Psoas muscle (tissue), 8 donors: ENCODE data around the gene SHH. TPM values are rescaled to one million over a fixed set of nuclear protein-coding genes. Genes with fewer than 3 reads are reported as not detected.

ENCODE experiments used
- ATAC-seq, 4 donors: fragments of 200-7000 bp; cut with Tn5 transposase; one replicate each; pipeline ENCODE4 v1.9.1; 2020; ENCODE audit warnings: moderate library complexity in 3 of 4, mild to moderate bottlenecking in 2 of 4
- DNase-seq, 2 donors: peaks; one replicate each; pipeline ENCODE4 v3.0.0-alpha.2; 2020
- H3K27ac ChIP-seq: fragments of 200-600 bp; one replicate; pipeline ENCODE4 v1.8.0; 2022
- H3K27me3 ChIP-seq, 3 donors: fragments of 200-600 bp in 1 of 3; one replicate each; pipeline versions ENCODE4 v1.6.1 to v1.8.0; 2013 to 2022; ENCODE audit warnings: low read length in 2 of 3, mild to moderate bottlenecking in 2 of 3, moderate library complexity in 1 of 3; ENCODE audit not compliant: insufficient read depth in 3 of 3
- H3K36me3 ChIP-seq, 2 donors: fragments of 200-600 bp in 1 of 2; one replicate each; pipeline versions ENCODE4 v1.6.1 to v1.8.0; 2013 to 2022; ENCODE audit warnings: low read depth in 1 of 2, mild to moderate bottlenecking in 1 of 2, moderate library complexity in 1 of 2; ENCODE audit not compliant: insufficient read depth in 1 of 2
- H3K4me1 ChIP-seq: fragments of 200-600 bp; one replicate; pipeline ENCODE4 v1.8.0; 2022
- H3K4me3 ChIP-seq: fragments of 200-600 bp; one replicate; pipeline ENCODE4 v1.8.0; 2022; ENCODE audit warnings: mild to moderate bottlenecking
- H3K9me3 ChIP-seq: fragments of 200-600 bp; one replicate; pipeline ENCODE4 v1.8.0; 2022
- WGBS, 3 donors: extraction: QIAGEN DNeasy Blood & Tissue Kit; methylation state at CpG; one replicate each; pipeline versions ENCODE4 v1.1.6 to v1.1.7; 2013; 5-methylcytosine and 5-hydroxymethylcytosine counted together
- intact Hi-C, 2 donors: fragments of 100-400 bp; cut with DNase I; formaldehyde crosslinking; loops; one replicate each; pipeline versions ENCODE4 v1.11.0 to v1.14.2; 2022
- polyA plus RNA-seq, 3 donors: library from polyadenylated mRNA; stranded (reverse); fragments of 200-250 nt; gene quantifications; one replicate each; pipeline ENCODE4 v1.2.3, GENCODE V29; 2013
- total RNA-seq, 4 donors: library from RNA; stranded (reverse); fragmentation: NEBNext Ultra II Directional in 2 of 4; extraction: Animal tissue kit (Norgen Biotek cat#: 25700) in 2 of 4; gene quantifications; one replicate each; pipeline versions ENCODE4 v1.2.1 to v1.2.4, GENCODE V29; 2021 to 2023
- TF ChIP-seq, protein P1 (sequence below): fragments of 200-600 bp; IDR thresholded peaks from one replicate; pipeline ENCODE4 v1.8.0; 2022; ENCODE audit warnings: antibody characterized with exemption
- donor health status: healthy with polysubstance abuse.
- donor health status: DM: no; HTN: no; CAD: no; lungs with moderate emphysema.
- donor health status: Bipolar disorder and iron deficiency.
- donor health status: healthy.
- donor health status: DM: yes; HTN: yes; CAD: no.
- donor health status: DM: no; HTN: no; CAD: no.
- donor health status: DM: no; HTN: no; CAD: no.
- donor health status: DM: yes; HTN: yes; CAD: no.

Gene SHH
- total and polyA plus RNA-seq, 7 donors = 0.01 TPM; not detected in 5

DNA sequence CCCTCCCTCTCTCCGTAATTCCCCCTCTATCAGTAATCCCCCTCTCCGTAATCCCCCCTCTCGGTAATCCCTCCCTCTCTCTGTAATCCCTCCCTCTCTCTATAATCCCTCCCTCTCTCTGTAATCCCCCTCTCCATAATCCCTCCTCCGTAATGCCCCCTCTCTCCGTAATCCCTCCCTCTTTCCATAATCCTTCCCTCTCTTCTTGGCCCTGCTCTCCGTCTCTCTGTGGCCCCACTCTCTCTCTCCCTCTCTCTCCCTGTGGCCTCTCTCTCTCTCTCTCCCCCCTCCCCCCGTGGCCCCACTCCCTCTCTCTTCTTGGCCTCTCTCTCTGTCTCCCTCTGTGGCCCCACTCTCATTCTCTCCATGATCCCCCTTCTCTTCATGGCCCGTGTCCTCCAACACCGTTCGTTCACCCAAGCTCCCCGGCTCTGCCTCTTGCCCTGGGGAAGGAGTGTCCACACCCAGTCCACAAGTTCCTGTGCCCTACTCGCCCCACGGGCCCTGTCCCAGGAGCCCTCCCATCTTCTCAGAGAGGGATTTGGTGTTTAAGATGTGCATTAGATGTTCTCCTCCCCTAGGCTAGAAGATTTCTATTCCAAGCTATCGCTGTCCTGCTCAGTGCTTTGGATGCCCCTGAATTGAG is 19.8 kb downstream of the SHH start:
- no peak for ATAC-seq
- Histone ChIP-seq H3K27ac (no peak overlapping the region), H3K36me3 (no peaks in the 10 kb centered on the region), H3K27me3 (peaks cover 0 to 21% (median 5%) of the 10 kb centered on the region in 3 donors), H3K4me3 (no peak overlapping the region), H3K9me3 (no peaks in the 10 kb centered on the region), H3K4me1 (no peaks in the 10 kb centered on the region)
- DNase-seq = no peak
- TF ChIP-seq, protein P1, sequence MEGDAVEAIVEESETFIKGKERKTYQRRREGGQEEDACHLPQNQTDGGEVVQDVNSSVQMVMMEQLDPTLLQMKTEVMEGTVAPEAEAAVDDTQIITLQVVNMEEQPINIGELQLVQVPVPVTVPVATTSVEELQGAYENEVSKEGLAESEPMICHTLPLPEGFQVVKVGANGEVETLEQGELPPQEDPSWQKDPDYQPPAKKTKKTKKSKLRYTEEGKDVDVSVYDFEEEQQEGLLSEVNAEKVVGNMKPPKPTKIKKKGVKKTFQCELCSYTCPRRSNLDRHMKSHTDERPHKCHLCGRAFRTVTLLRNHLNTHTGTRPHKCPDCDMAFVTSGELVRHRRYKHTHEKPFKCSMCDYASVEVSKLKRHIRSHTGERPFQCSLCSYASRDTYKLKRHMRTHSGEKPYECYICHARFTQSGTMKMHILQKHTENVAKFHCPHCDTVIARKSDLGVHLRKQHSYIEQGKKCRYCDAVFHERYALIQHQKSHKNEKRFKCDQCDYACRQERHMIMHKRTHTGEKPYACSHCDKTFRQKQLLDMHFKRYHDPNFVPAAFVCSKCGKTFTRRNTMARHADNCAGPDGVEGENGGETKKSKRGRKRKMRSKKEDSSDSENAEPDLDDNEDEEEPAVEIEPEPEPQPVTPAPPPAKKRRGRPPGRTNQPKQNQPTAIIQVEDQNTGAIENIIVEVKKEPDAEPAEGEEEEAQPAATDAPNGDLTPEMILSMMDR = no peak
- 88 to 91% (median 89%) methylated on average over 13 to 14 of the region's 14 CpGs for WGBS, 3 donors
- intact Hi-C loops = loop anchor here in 1 of 2 donors (10.0 kb wide), 1 partner anchor 682 kb away; no protein-coding TSS in a partner anchor

DNA sequence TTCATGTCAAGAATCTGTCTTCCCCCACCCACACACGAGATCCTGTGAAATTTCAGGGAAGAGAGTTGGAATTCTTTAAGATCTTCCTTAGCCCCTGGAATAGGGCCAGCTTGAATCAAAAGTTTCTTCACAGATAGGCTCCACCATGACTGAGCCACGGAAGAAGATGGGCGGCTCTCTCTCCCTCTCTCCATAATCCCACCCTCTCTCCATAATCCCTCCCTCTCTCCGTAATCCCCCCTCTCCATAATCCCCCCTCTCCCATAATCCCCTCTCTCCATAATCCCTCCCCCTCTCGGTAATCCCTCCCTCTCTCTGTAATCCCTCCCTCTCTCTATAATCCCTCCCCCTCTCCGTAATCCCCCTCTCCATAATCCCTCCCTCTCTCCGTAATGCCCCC is 20.4 kb downstream of the SHH start:
- Histone ChIP-seq H3K9me3 (no peaks in the 10 kb centered on the region), H3K4me1 (no peaks in the 10 kb centered on the region), H3K27ac (no peak overlapping the region), H3K36me3 (no peaks in the 10 kb centered on the region), H3K27me3 (peaks cover 0 to 26% (median 8%) of the 10 kb centered on the region in 3 donors), H3K4me3 (no peak overlapping the region)
- ATAC-seq = no peak
- intact Hi-C loops = loop anchor here in 1 of 2 donors (10.0 kb wide), 1 partner anchor 683 kb away; no protein-coding TSS in a partner anchor
- no peak for DNase-seq
- TF ChIP-seq, protein P1 = no peak
- 75 to 77% (median 77%) methylated on average over 6 of the region's 7 CpGs for WGBS, 3 donors

DNA sequence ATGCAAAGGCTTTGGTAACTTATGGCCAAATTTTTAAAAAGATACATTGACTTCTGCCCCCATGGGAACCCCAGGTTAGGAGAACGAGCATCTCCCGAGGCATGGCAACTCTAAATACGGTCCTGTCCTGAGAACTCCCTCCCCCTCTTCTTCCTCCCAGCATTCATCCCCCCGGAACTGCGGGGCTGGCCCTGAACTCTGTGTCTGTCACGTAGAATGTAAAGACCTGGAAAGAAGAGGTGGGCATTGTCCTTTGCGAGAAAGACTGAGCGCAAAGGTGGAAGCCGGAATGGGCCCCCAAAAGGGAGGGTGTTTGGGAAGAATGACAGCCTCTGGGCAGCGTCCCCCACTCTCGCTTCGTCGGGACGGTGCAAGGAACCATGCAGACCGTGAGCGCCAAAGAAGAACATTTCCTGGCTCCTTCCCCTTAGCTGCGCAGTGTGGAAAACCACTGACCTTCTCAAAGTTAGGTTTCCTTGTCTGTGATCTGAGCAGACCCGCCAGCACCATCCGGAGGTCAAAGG is 21.0 kb downstream of the SHH start:
- no peaks in the 10 kb centered on the region for H3K9me3 ChIP-seq
- DNase-seq = no peak
- intact Hi-C loops = loop anchor here in 1 of 2 donors (10.0 kb wide), 1 partner anchor 684 kb away; no protein-coding TSS in a partner anchor

DNA sequence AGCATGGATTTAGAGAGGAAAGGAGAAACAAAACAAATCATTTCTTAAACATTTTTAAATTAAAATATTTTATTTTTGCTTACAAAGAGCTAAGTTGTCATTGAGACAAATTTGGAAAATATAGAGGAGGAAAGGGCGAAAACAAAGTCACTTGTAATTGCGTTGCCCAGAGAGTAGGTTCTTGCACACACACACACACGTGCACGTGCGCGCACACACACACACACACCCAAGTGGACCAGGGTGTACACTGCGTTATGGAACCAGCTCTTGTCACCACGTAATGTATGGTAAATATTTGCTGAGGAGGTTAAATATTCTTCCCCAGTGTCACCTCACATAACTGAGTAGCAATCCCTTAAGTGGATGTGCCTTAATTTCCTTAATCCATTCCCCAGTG is 21.6 kb downstream of the SHH start:
- intact Hi-C loops = loop anchor here in 1 of 2 donors (10.0 kb wide), 1 partner anchor 684 kb away; no protein-coding TSS in a partner anchor
- Histone ChIP-seq H3K27me3 (peaks cover 0 to 14% (median 10%) of the 10 kb centered on the region in 3 donors), H3K4me1 (no peaks in the 10 kb centered on the region), H3K36me3 (no peaks in the 10 kb centered on the region), H3K9me3 (no peaks in the 10 kb centered on the region), H3K27ac (no peak overlapping the region), H3K4me3 (no peak overlapping the region)
- DNase-seq = no peak
- WGBS, 3 donors = 62 to 76% (median 70%) methylated on average over 8 of the region's 8 CpGs
- no peak for ATAC-seq
- TF ChIP-seq, protein P1 = no peak

More for the DNA sequence above, 21.0 kb downstream of the SHH start:
- TF ChIP-seq, protein P1 = no peak
- Histone ChIP-seq H3K27me3 (peaks cover 0 to 21% (median 10%) of the 10 kb centered on the region in 3 donors), H3K4me3 (no peak overlapping the region), H3K36me3 (no peaks in the 10 kb centered on the region), H3K27ac (no peak overlapping the region), H3K4me1 (no peaks in the 10 kb centered on the region)
- WGBS, 3 donors = 75 to 80% (median 79%) methylated on average over 19 of the region's 19 CpGs
- ATAC-seq = no peak
